ENCODE measurements around the gene GRM8. TPM values are rescaled to one million over a fixed set of nuclear protein-coding genes. Genes with fewer than 3 reads are reported as not detected.

Gene GRM8
- total RNA-seq, 4 donors from 2014 or later: 1.0 to 5.0 TPM; not detected in 2

DNA sequence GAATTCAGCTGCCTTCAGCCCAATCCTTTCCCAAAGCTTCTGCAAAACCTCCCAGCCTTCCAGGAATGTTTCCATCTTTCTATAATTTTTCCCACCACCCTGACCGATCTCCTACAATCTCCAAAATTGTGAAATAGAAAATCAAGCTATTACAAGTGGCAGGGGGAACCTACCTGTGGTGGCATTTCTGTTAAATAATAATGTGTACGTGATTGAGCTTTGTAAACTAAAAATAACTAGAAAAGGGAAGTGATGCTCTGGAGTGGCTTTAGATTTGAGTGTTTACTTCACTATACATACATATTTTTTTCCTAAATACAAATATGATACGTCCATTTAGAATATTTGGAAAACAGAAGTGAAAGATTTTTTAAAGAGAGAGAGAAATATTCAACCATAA lies 593.6 kb downstream of the GRM8 start:
- no peak overlapping the region for H3K4me3 ChIP-seq
- H3K36me3 ChIP-seq: no peaks in the 10 kb centered on the region
- H3K27ac ChIP-seq: no peak overlapping the region
- no peaks in the 10 kb centered on the region for H3K9me3 ChIP-seq
- TF ChIP-seq, protein P1, sequence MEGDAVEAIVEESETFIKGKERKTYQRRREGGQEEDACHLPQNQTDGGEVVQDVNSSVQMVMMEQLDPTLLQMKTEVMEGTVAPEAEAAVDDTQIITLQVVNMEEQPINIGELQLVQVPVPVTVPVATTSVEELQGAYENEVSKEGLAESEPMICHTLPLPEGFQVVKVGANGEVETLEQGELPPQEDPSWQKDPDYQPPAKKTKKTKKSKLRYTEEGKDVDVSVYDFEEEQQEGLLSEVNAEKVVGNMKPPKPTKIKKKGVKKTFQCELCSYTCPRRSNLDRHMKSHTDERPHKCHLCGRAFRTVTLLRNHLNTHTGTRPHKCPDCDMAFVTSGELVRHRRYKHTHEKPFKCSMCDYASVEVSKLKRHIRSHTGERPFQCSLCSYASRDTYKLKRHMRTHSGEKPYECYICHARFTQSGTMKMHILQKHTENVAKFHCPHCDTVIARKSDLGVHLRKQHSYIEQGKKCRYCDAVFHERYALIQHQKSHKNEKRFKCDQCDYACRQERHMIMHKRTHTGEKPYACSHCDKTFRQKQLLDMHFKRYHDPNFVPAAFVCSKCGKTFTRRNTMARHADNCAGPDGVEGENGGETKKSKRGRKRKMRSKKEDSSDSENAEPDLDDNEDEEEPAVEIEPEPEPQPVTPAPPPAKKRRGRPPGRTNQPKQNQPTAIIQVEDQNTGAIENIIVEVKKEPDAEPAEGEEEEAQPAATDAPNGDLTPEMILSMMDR (IDR thresholded peaks at IDR 0.05): no peak
- TF ChIP-seq POLR2A (IDR thresholded peaks at IDR 0.05): no peak
- no peaks in the 10 kb centered on the region for H3K27me3 ChIP-seq
- peaks cover 0 to 5% (median 0%) of the 10 kb centered on the region in 4 donors for H3K4me1 ChIP-seq
- no peak for DNase-seq

DNA sequence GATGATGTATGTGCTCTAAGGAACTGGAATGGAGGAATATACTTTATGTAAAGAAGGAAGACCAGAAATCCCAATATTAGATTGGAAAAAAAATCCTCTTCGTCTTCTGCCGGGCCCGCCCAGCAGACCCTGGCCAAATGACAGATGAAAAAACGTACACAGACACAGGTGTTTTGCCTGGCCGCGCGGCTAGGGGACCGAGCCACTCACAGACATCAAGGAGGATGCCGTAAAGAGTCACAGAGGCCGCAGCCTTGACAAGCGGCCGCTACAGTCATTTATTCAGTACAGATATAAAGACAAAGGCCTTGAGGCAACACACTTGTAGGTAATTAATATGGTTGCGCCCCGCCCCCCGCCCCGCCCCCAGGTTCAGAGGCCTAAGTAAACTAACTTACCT lies 594.1 kb downstream of the GRM8 start:
- H3K36me3 ChIP-seq: no peaks in the 10 kb centered on the region
- H3K27me3 ChIP-seq: no peaks in the 10 kb centered on the region
- no peak for DNase-seq
- H3K27ac ChIP-seq: no peak overlapping the region
- TF ChIP-seq, protein P1 (IDR thresholded peaks at IDR 0.05): no peak
- no peak for TF ChIP-seq POLR2A (IDR thresholded peaks at IDR 0.05)
- peaks cover 0 to 5% (median 0%) of the 10 kb centered on the region in 4 donors for H3K4me1 ChIP-seq
- H3K4me3 ChIP-seq: no peak overlapping the region
- no peaks in the 10 kb centered on the region for H3K9me3 ChIP-seq

DNA sequence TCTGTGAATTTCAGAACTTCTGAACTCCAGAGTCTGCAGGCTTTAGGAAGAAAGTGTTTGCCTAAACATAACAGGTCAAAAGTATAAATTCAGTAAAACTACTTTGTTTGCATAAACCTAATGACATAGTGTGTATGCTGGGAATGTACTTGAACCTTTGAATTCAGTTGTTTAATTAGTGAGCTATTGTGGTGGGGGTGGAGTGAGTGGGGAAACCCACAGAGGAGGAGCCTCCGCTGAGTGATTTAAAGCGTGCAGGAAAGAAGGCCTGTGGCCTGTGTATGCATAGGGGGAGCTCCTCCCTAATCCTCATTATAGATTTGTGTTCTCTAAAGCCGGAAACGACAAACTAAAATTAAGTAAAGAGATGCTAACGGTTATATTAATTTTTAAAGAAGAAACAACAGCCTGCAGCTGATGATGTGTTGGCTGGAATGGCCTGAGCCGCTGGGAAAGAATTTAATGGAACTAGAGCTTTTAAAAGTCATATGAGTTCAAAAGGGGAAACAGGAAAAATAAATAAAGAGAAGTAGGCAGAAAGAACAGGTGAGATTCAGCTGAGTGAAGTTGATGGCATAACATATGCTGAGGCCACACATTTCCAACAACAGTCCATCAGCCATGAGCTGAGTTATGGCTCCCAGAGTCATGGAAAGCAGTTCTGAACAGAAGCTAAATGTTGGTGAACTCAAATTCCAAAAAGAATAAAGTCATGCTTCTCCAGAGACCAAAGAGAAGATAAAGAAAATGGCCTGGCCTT lies 595.0 kb downstream of the GRM8 start:
- no peak for TF ChIP-seq POLR2A (IDR thresholded peaks at IDR 0.05)
- TF ChIP-seq, protein P1 (IDR thresholded peaks at IDR 0.05): no peak
- Histone ChIP-seq H3K9me3 (no peaks in the 10 kb centered on the region), H3K4me3 (no peak overlapping the region), H3K27ac (no peak overlapping the region), H3K36me3 (no peaks in the 10 kb centered on the region), H3K27me3 (no peaks in the 10 kb centered on the region), H3K4me1 (peaks cover 0 to 5% (median 0%) of the 10 kb centered on the region in 4 donors)
- no peak for DNase-seq

DNA sequence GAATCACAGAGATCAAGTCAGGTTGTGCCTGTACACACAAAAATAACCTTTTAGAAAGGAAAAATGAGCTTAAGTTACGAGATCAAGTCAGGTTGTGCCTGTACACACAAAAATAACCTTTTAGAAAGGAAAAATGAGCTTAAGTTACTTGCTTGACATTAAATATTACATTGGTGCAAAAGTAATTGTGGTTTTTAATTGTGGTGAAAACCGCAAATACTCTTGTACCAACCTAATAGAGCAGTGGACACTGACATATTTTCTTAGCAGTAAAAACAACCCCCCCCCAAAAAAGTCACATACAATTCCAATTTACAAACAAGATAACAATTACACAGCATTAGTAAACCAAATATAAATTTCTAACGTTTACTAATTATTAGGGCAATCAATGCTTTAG lies 595.6 kb downstream of the GRM8 start:
- Histone ChIP-seq H3K27me3 (no peaks in the 10 kb centered on the region), H3K36me3 (no peaks in the 10 kb centered on the region), H3K4me3 (no peak overlapping the region), H3K9me3 (no peaks in the 10 kb centered on the region), H3K27ac (no peak overlapping the region), H3K4me1 (peaks cover 0 to 5% (median 0%) of the 10 kb centered on the region in 4 donors)
- no peak for DNase-seq
- TF ChIP-seq, protein P1 (IDR thresholded peaks at IDR 0.05): no peak
- TF ChIP-seq POLR2A (IDR thresholded peaks at IDR 0.05): no peak

DNA sequence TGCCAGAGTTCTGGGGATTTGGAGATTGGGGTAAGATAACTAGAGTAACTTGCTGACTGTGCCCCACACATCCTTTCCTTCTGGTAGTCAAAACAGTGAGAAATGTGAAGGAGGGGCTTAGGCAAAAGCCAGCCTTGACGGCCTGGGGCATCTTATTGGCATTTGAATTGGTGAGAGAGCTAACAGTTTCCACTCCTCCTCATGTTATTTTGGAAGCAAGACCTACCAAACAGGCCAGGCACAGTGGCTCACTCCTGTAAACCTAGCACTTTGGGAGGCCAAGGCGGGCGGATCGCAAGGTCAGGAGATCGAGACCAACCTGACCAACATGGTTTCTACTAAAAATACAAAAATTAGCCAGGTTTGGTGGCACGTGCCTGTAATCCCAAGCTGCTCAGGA lies 596.6 kb downstream of the GRM8 start:
- peaks cover 0 to 5% (median 0%) of the 10 kb centered on the region in 4 donors for H3K4me1 ChIP-seq
- no peaks in the 10 kb centered on the region for H3K9me3 ChIP-seq
- H3K36me3 ChIP-seq: no peaks in the 10 kb centered on the region
- H3K4me3 ChIP-seq: no peak overlapping the region
- H3K27ac ChIP-seq: no peak overlapping the region
- H3K27me3 ChIP-seq: no peaks in the 10 kb centered on the region
- DNase-seq: no peak
- TF ChIP-seq, protein P1 (IDR thresholded peaks at IDR 0.05): no peak
- TF ChIP-seq POLR2A (IDR thresholded peaks at IDR 0.05): no peak
